Tibial nerve (tissue), 4 donors: Measurements from ENCODE around the gene ANXA11.

Experiments
- EP300 ChIP-seq, 2 donors: sonication (generic); formaldehyde crosslinking; IDR thresholded peaks; one replicate each; pipeline ENCODE4 v1.6.1; 2017; ENCODE audit warnings: antibody characterized with exemption in 2 of 2, mild to moderate bottlenecking in 1 of 2
- POLR2A ChIP-seq, 2 donors: fragments of 450-650 bp; IDR thresholded peaks; one replicate each; pipeline ENCODE4 v1.6.1; 2017; ENCODE audit warnings: antibody characterized with exemption in 2 of 2, mild to moderate bottlenecking in 2 of 2, moderate library complexity in 2 of 2
- TF ChIP-seq, protein P1 (sequence below), 5 experiments: fragments of 200-600 bp in 3 of 5; fragments of 450-650 bp in 2 of 5; sonication (generic) in 3 of 5; IDR thresholded peaks; one replicate each; pipeline ENCODE4 v1.5.1; 2016 to 2019; ENCODE audit warnings: antibody characterized with exemption in 5 of 5, mild to moderate bottlenecking in 3 of 5, moderate library complexity in 2 of 5

DNA sequence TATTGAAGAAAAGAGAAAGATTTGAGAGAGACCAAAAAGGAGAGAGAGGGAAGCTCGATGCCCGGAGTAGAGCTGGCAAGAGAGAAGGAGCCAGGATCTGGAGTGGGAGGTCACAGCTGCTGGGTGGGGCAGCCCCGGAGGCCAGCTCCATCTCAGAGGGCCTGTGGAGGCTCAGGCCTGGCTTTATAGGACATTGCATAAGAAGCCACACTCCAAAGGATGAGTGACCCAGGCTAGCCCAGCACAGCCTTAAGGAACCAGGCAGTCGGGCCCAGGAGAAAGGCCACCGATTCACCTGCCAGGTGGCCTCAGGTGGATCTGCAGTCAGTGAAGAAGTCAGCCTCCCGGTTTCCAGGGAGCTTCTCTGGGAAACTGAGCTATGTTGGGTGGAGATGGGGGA, 72.1 kb downstream of the ANXA11 start:
- TF ChIP-seq, protein P1, sequence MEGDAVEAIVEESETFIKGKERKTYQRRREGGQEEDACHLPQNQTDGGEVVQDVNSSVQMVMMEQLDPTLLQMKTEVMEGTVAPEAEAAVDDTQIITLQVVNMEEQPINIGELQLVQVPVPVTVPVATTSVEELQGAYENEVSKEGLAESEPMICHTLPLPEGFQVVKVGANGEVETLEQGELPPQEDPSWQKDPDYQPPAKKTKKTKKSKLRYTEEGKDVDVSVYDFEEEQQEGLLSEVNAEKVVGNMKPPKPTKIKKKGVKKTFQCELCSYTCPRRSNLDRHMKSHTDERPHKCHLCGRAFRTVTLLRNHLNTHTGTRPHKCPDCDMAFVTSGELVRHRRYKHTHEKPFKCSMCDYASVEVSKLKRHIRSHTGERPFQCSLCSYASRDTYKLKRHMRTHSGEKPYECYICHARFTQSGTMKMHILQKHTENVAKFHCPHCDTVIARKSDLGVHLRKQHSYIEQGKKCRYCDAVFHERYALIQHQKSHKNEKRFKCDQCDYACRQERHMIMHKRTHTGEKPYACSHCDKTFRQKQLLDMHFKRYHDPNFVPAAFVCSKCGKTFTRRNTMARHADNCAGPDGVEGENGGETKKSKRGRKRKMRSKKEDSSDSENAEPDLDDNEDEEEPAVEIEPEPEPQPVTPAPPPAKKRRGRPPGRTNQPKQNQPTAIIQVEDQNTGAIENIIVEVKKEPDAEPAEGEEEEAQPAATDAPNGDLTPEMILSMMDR (IDR thresholded peaks at IDR 0.05): no peak
- TF ChIP-seq POLR2A (IDR thresholded peaks at IDR 0.05) (peak in 1 of 2 donors; percentile 32), EP300 (IDR thresholded peaks at IDR 0.05) (peak in 1 of 2 donors; percentile 36)
